Breast epithelium (tissue), 3 donors: Measurements from ENCODE around the gene NBAS.

Experiments used
- POLR2A ChIP-seq: fragments of 450-650 bp; IDR thresholded peaks from one replicate; pipeline ENCODE4 v1.6.1; 2016; ENCODE audit warnings: antibody characterized with exemption, mild to moderate bottlenecking, moderate library complexity
- TF ChIP-seq, protein P1 (sequence below), 3 donors: fragments of 450-650 bp; IDR thresholded peaks; one replicate each; pipeline ENCODE4 v1.5.1; 2016 to 2017; ENCODE audit warnings: antibody characterized with exemption in 3 of 3, mild to moderate bottlenecking in 3 of 3, moderate library complexity in 3 of 3

DNA sequence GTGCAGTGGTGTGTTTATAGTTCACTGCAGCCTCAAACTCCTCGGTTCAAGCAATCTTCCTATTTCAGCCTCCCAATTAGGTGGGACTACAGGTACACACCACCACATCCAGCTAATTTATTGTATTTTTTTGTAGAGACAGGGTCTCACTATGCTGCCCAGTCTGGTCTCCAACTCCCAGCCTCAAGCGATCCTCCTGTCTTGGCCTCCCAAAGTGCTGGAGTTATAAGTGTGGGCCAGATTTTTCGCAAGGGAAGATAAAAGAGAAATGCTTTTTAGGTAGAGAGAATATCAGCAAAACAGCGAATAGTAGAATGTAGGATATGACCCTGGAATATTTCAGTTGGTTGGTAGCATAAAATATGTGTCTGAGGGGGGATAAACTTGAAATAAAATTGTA lies 34.8 kb upstream of the NBAS start:
- TF ChIP-seq, protein P1, sequence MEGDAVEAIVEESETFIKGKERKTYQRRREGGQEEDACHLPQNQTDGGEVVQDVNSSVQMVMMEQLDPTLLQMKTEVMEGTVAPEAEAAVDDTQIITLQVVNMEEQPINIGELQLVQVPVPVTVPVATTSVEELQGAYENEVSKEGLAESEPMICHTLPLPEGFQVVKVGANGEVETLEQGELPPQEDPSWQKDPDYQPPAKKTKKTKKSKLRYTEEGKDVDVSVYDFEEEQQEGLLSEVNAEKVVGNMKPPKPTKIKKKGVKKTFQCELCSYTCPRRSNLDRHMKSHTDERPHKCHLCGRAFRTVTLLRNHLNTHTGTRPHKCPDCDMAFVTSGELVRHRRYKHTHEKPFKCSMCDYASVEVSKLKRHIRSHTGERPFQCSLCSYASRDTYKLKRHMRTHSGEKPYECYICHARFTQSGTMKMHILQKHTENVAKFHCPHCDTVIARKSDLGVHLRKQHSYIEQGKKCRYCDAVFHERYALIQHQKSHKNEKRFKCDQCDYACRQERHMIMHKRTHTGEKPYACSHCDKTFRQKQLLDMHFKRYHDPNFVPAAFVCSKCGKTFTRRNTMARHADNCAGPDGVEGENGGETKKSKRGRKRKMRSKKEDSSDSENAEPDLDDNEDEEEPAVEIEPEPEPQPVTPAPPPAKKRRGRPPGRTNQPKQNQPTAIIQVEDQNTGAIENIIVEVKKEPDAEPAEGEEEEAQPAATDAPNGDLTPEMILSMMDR (IDR thresholded peaks at IDR 0.05), result no peak
- TF ChIP-seq POLR2A, result no peak
